IMR-90 (cell line): ENCODE data around the gene ZDHHC4. TPM values are rescaled to one million over a fixed set of nuclear protein-coding genes. Genes with fewer than 3 reads are reported as not detected.

Experiments
- ATAC-seq: fragments of 200-7000 bp; cut with Tn5 transposase; 2 replicates; pipeline ENCODE4 v1.9.1; 2020; ENCODE audit warnings: low read depth, mild to moderate bottlenecking, moderate library complexity
- BruUV-seq: library from RNA; stranded (reverse); fragments of 400-500 nt; replicated peaks from 2 replicates; lab custom pipeline; 2021; lab: Mats Ljungman, UMichigan
- CTCF ChIA-PET: fragments of 300-600 bp; formaldehyde crosslinking; extraction: SDS; loops from one replicate; lab custom pipeline; 2021; ENCODE audit warnings: antibody characterized with exemption; lab: Yijun Ruan, JAX
- POLR2A ChIA-PET: fragments of 300-600 bp; sonication (Branson Sonifier 250); formaldehyde crosslinking; loops from one replicate; lab custom pipeline; 2022; ENCODE audit warnings: antibody characterized with exemption; ENCODE audit not compliant: unreplicated experiment; lab: Charles Lee
- DNase-seq: peaks from one replicate; pipeline ENCODE4 v3.0.0; 2013
- H2AFZ ChIP-seq: replicated peaks from 2 replicates; pipeline ENCODE3; 2013; ENCODE audit warnings: low read length, mild to moderate bottlenecking; ENCODE audit not compliant: poor library complexity
- H2AK5ac ChIP-seq: 2 replicates; pipeline ENCODE4 v1.6.1; 2013; ENCODE audit warnings: low read depth, low read length, inconsistent platforms
- H2AK9ac ChIP-seq: replicated peaks from 2 replicates; pipeline ENCODE3; 2013; ENCODE audit warnings: mild to moderate bottlenecking, low read depth, low read length, moderate library complexity; ENCODE audit not compliant: poor library complexity
- H2BK120ac ChIP-seq: 2 replicates; pipeline ENCODE4 v1.6.1; 2013; ENCODE audit warnings: low read depth, low read length, inconsistent platforms
- H2BK15ac ChIP-seq: 3 replicates; pipeline ENCODE4 v1.6.1; 2013; ENCODE audit warnings: low read depth, low read length, inconsistent platforms
- H2BK20ac ChIP-seq: 2 replicates; pipeline ENCODE4 v1.6.1; 2013; ENCODE audit warnings: low read depth, mild to moderate bottlenecking, inconsistent platforms, low read length, moderate library complexity
- H2BK5ac ChIP-seq: 2 replicates; pipeline ENCODE4 v1.6.1; 2013; ENCODE audit warnings: mild to moderate bottlenecking, low read depth, low read length, inconsistent platforms; ENCODE audit not compliant: poor library complexity, severe bottlenecking
- H3K14ac ChIP-seq: replicated peaks from 2 replicates; pipeline ENCODE4 v1.6.1; 2013; ENCODE audit warnings: low read depth, low read length, inconsistent platforms
- H3K18ac ChIP-seq: 2 replicates; pipeline ENCODE4 v1.6.1; 2013; ENCODE audit warnings: low read depth, low read length, control low read depth
- H3K23ac ChIP-seq: 2 replicates; pipeline ENCODE4 v1.6.1; 2013; ENCODE audit warnings: low read depth, low read length, inconsistent platforms
- H3K27ac ChIP-seq: 2 replicates; pipeline ENCODE4 v1.5.1; 2013; ENCODE audit warnings: mild to moderate bottlenecking, control low read depth, low read length; ENCODE audit not compliant: insufficient read depth
- H3K27me3 ChIP-seq: 2 replicates; pipeline ENCODE4 v1.6.1; 2013; ENCODE audit warnings: low read length; ENCODE audit not compliant: control insufficient read depth, insufficient read depth
- H3K36me3 ChIP-seq: 2 replicates; pipeline ENCODE4 v1.6.1; 2013; ENCODE audit warnings: low read length, mixed read lengths; ENCODE audit not compliant: control insufficient read depth, insufficient read depth
- H3K4ac ChIP-seq: 2 replicates; pipeline ENCODE4 v1.6.1; 2013; ENCODE audit warnings: low read depth, low read length, inconsistent platforms
- H3K4me1 ChIP-seq: 2 replicates; pipeline ENCODE4 v1.6.1; 2013; ENCODE audit warnings: low read length, mixed read lengths; ENCODE audit not compliant: control insufficient read depth, insufficient read depth
- H3K4me2 ChIP-seq: 2 replicates; pipeline ENCODE4 v1.6.1; 2013; ENCODE audit warnings: low read depth, mild to moderate bottlenecking, control low read depth, low read length, moderate library complexity
- H3K4me3 ChIP-seq: 2 replicates; pipeline ENCODE4 v1.5.1; 2013; ENCODE audit warnings: low read depth, mild to moderate bottlenecking, control low read depth, low read length, moderate library complexity; ENCODE audit not compliant: insufficient read depth
- H3K56ac ChIP-seq: 2 replicates; pipeline ENCODE4 v1.6.1; 2013; ENCODE audit warnings: low read length, inconsistent platforms; ENCODE audit not compliant: insufficient read depth; ENCODE audit errors: extremely low read depth
- H3K79me1 ChIP-seq, 2 experiments: 2 replicates each; pipeline ENCODE4 v1.6.1; 2013; ENCODE audit warnings: low read length in 2 of 2, inconsistent platforms in 1 of 2, low read depth in 1 of 2
- H3K9ac ChIP-seq: 2 replicates; pipeline ENCODE4 v1.6.1; 2013; ENCODE audit warnings: low read depth, low read length, control low read depth
- H3K9me1 ChIP-seq: 2 replicates; pipeline ENCODE4 v1.6.1; 2013; ENCODE audit warnings: low read length, inconsistent platforms; ENCODE audit not compliant: insufficient read depth
- H3K9me3 ChIP-seq: 2 replicates; pipeline ENCODE4 v1.6.1; 2013; ENCODE audit warnings: low read length; ENCODE audit not compliant: control insufficient read depth, insufficient read depth
- H4K20me1 ChIP-seq: 2 replicates; pipeline ENCODE4 v1.6.1; 2013; ENCODE audit warnings: low read length, inconsistent platforms; ENCODE audit not compliant: insufficient read depth
- H4K5ac ChIP-seq: 2 replicates; pipeline ENCODE4 v1.6.1; 2013; ENCODE audit warnings: mild to moderate bottlenecking, low read depth, low read length, control low read depth
- H4K8ac ChIP-seq, 2 experiments: 2 replicates each; pipeline ENCODE4 v1.6.1; 2013; ENCODE audit warnings: low read depth in 2 of 2, low read length in 2 of 2, control low read depth in 1 of 2, inconsistent platforms in 1 of 2
- H4K91ac ChIP-seq: 2 replicates; pipeline ENCODE4 v1.6.1; 2013; ENCODE audit warnings: low read depth, low read length, inconsistent platforms; ENCODE audit not compliant: insufficient read depth
- CEBPB ChIP-seq: IDR thresholded peaks from 2 replicates; pipeline ENCODE4 v1.6.1; 2012; ENCODE audit warnings: low read depth, low read length, improper control_type of control experiment
- CHD1 ChIP-seq: IDR thresholded peaks from 2 replicates; pipeline ENCODE4 v1.6.1; 2012; ENCODE audit warnings: low read depth, low read length, improper control_type of control experiment
- FOS ChIP-seq: fragments of 150-350 bp; IDR thresholded peaks from 2 replicates; pipeline ENCODE4 v1.6.1; 2016; ENCODE audit warnings: low read depth, low read length
- MAZ ChIP-seq: IDR thresholded peaks from 2 replicates; pipeline ENCODE4 v1.6.1; 2012; ENCODE audit warnings: low read depth, mild to moderate bottlenecking, low read length, improper control_type of control experiment, moderate library complexity, borderline replicate concordance
- POLR2A ChIP-seq: IDR thresholded peaks from 2 replicates; pipeline ENCODE4 v1.6.1; 2012; ENCODE audit warnings: mild to moderate bottlenecking, low read depth, low read length
- RAD21 ChIP-seq: IDR thresholded peaks from 2 replicates; pipeline ENCODE4 v1.6.1; 2012; ENCODE audit warnings: low read length, improper control_type of control experiment
- RCOR1 ChIP-seq: IDR thresholded peaks from 2 replicates; pipeline ENCODE4 v1.6.1; 2012; ENCODE audit warnings: mild to moderate bottlenecking, low read length, improper control_type of control experiment; ENCODE audit not compliant: insufficient replicate concordance
- SMC3 ChIP-seq: fragments of 150-350 bp; IDR thresholded peaks from 2 replicates; pipeline ENCODE4 v1.6.1; 2016; ENCODE audit warnings: low read depth, mild to moderate bottlenecking, antibody characterized with exemption, low read length, moderate library complexity
- WGBS, 2 experiments: methylation state at CpG; one replicate each; pipeline versions ENCODE4 v1.1.5 to v1.1.7; 2013; ENCODE audit warnings: missing lambda C conversion rate in 2 of 2; ENCODE audit not compliant: insufficient read length in 1 of 2; ENCODE audit errors: extremely low coverage in 2 of 2; 5-methylcytosine and 5-hydroxymethylcytosine counted together
- dilution Hi-C: fragments of 300-500 bp; cut with HindIII; formaldehyde crosslinking; loops from one replicate; pipeline ENCODE4 v1.14.3; 2018; ENCODE audit warnings: low sequenced_read_pairs; ENCODE audit not compliant: unreplicated experiment
- in situ Hi-C: fragments of 300-500 bp; cut with MboI; formaldehyde crosslinking; loops from 3 replicates; pipeline ENCODE4 v1.14.3; 2019; ENCODE audit warnings: low sequenced_read_pairs, inconsistent platforms, mixed read lengths
- intact Hi-C: fragments of 100-400 bp; cut with micrococcal nuclease; formaldehyde crosslinking; loops from 2 replicates; pipeline ENCODE4 v1.10.0; 2022
- polyA plus RNA-seq, 3 experiments: library from polyadenylated mRNA; depleted of rRNA; stranded (reverse); fragments of >200 nt; gene quantifications; 2 replicates each; pipeline ENCODE4 v1.2.3, GENCODE V29; 2012; ENCODE audit warnings: low replicate concordance in 1 of 3
- total RNA-seq: library from RNA; depleted of rRNA; stranded (reverse); fragments of >200 nt; gene quantifications from 2 replicates; pipeline ENCODE4 v1.2.3, GENCODE V29; 2012
- TF ChIP-seq, protein P1 (sequence below): fragments of 150-350 bp; IDR thresholded peaks from 2 replicates; pipeline ENCODE4 v1.6.1; 2017; ENCODE audit warnings: mild to moderate bottlenecking, antibody characterized with exemption, low read length, low read depth

Gene ZDHHC4
- total and polyA plus RNA-seq, 2 of the 4 experiments (the other 2 are of a cell fraction), result 43.9 to 58.3 TPM

DNA sequence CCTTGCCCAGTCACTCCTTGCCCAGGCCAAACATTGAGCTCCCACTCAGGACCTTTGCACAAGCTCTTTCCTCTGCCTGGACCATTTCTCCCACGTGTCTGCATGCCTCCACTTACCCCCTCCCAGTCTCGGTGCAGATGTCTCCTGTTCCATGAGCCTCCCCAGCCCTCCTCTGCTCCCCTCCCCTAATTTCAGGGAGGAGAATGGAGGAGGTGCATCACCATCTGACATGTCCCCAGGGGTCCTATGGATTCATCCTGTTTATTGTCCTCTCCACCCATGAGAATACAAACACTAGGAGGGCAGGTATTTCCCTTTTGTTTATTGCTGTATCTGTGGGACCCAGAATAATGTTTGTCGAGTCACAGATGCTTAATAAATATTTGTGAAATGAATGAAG lies 17.4 kb upstream of the ZDHHC4 start:
- CTCF ChIA-PET, result interaction anchor here (0.6 kb wide), 1 partner anchor 562 kb away, joined by 3 read pairs; no protein-coding TSS in a partner anchor
- Histone ChIP-seq H3K23ac (no peak overlapping the region), H3K9me3 (no peaks in the 10 kb centered on the region)

More for the DNA sequence above, 17.4 kb upstream of the ZDHHC4 start:
- Histone ChIP-seq H3K4me3 (no peak overlapping the region), H3K79me1 (no peaks in the 10 kb centered on the region), H4K8ac (no peak overlapping the region), H4K5ac (no peak overlapping the region), H2AFZ (no peak overlapping the region), H2BK5ac (no peak overlapping the region), H3K56ac (no peak overlapping the region), H3K27ac (no peak overlapping the region), H3K9me1 (no peaks in the 10 kb centered on the region), H3K14ac (no peak overlapping the region), H2AK9ac (no peak overlapping the region), H3K4me1 (no peaks in the 10 kb centered on the region), H2BK15ac (no peak overlapping the region), H3K4me2 (no peak overlapping the region), H3K9ac (no peak overlapping the region), H3K18ac (no peak overlapping the region), H4K91ac (no peak overlapping the region), H2AK5ac (no peak overlapping the region), H3K36me3 (no peaks in the 10 kb centered on the region), H3K27me3 (peaks cover 2% of the 10 kb centered on the region; the same call in 1 of the 2 replicates), H4K20me1 (no peaks in the 10 kb centered on the region), H2BK120ac (no peak overlapping the region), H3K4ac (no peak overlapping the region), H2BK20ac (no peak overlapping the region)
- DNase-seq, result no peak
- no CpG with 5 or more reads among the region's 3 CpGs for WGBS, 2 experiments
- BruUV-seq, result no TSS peak
- POLR2A ChIA-PET, result no interaction called here
- dilution Hi-C loops (no loop called here), in situ Hi-C loops (no loop called here), intact Hi-C loops (loop anchor here (2.0 kb wide), 1 partner anchor 43 kb away; no protein-coding TSS in a partner anchor)
- no peak for ATAC-seq
- no peak for TF ChIP-seq RAD21
- TF ChIP-seq SMC3, result no peak
- no peak for TF ChIP-seq POLR2A
- TF ChIP-seq RCOR1, result no peak
- TF ChIP-seq, protein P1, sequence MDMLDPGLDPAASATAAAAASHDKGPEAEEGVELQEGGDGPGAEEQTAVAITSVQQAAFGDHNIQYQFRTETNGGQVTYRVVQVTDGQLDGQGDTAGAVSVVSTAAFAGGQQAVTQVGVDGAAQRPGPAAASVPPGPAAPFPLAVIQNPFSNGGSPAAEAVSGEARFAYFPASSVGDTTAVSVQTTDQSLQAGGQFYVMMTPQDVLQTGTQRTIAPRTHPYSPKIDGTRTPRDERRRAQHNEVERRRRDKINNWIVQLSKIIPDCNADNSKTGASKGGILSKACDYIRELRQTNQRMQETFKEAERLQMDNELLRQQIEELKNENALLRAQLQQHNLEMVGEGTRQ, result no peak
- TF ChIP-seq FOS, result no peak
- TF ChIP-seq MAZ, result no peak
- TF ChIP-seq CHD1, result no peak
- TF ChIP-seq CEBPB, result no peak
